Uterus (tissue), 4 donors: ENCODE data around the gene DCBLD2. TPM values are rescaled to one million over a fixed set of nuclear protein-coding genes. Genes with fewer than 3 reads are reported as not detected.
A peak's percentile ranks its signal among the peaks of the same experiment; 100 is the strongest.

Experiments used
- DNase-seq, 2 donors: peaks; one replicate each; pipeline ENCODE4 v3.0.0-alpha.2; 2019 to 2020
- H3K27ac ChIP-seq, 2 donors: fragments of 200-600 bp; sonication (generic); 1 replicate in 1 of 2; 2 replicates in 1 of 2; pipeline ENCODE4 v1.5.1; 2016 to 2018
- H3K27me3 ChIP-seq, 2 donors: fragments of 200-600 bp; sonication (generic); one replicate each; pipeline ENCODE4 v1.5.1; 2018 to 2019; ENCODE audit warnings: control low read depth in 1 of 2
- H3K36me3 ChIP-seq, 2 donors: fragments of 200-600 bp; sonication (generic); one replicate each; pipeline ENCODE4 v1.5.1; 2019; ENCODE audit warnings: control low read depth in 1 of 2
- H3K4me1 ChIP-seq, 2 donors: fragments of 200-600 bp; sonication (generic); one replicate each; pipeline ENCODE4 v1.5.1; 2018 to 2019; ENCODE audit warnings: control low read depth in 1 of 2
- H3K4me3 ChIP-seq, 2 donors: fragments of 200-600 bp; sonication (generic); 1 replicate in 1 of 2; 2 replicates in 1 of 2; pipeline ENCODE4 v1.5.1; 2018 to 2019; ENCODE audit warnings: mild to moderate bottlenecking in 1 of 2
- H3K9me3 ChIP-seq, 2 donors: fragments of 200-600 bp; sonication (generic); one replicate each; pipeline ENCODE4 v1.5.1; 2019; ENCODE audit warnings: control low read depth in 1 of 2
- POLR2A ChIP-seq, 2 donors: fragments of 450-650 bp; IDR thresholded peaks; one replicate each; pipeline ENCODE4 v1.6.1; 2016; ENCODE audit warnings: antibody characterized with exemption in 2 of 2, mild to moderate bottlenecking in 1 of 2, moderate library complexity in 1 of 2
- intact Hi-C: fragments of 100-400 bp; cut with DNase I; formaldehyde crosslinking; loops from one replicate; pipeline ENCODE4 v1.15.1; 2023; ENCODE audit warnings: low total_unique reads
- total RNA-seq, 4 donors: library from RNA; depleted of rRNA in 3 of 4; stranded (reverse); fragments of >200 nt in 3 of 4; gene quantifications; one replicate each; pipeline versions ENCODE4 v1.1.0 to v1.2.4, GENCODE V29; 2014 to 2023
- TF ChIP-seq, protein P1 (sequence below), 4 experiments: fragments of 200-600 bp in 2 of 4; fragments of 450-650 bp in 2 of 4; sonication (generic) in 2 of 4; IDR thresholded peaks; one replicate each; pipeline ENCODE4 v1.5.1; 2016 to 2019; ENCODE audit warnings: antibody characterized with exemption in 4 of 4, mild to moderate bottlenecking in 2 of 4, moderate library complexity in 1 of 4
- donor health status: DM: yes; HTN: yes; CAD: no.

DCBLD2 gene
- total RNA-seq, 4 donors from 2014 or later, result 27.4 to 60.1 (median 40.9) TPM

DNA sequence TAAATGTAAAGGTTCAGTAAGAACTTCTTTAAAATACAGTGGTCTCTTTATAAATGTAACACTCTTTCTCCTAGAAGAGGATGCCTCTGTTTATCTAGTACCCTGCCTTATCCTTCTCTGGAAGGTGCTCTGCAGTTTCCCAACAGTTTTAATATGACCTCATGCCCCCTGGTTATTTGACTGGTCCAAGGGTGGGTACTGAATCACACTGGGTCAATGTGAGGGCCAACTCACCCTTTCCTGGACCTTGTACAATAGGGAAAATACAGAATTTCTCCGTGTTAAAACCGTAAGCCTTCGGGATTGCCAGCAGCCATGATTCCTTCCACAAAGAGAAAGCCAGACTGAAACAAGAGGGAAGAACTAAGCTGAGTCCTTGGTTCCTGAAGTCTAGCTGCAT lies 9.2 kb downstream of the DCBLD2 start:
- Histone ChIP-seq H3K27me3 (no peaks in the 10 kb centered on the region), H3K27ac (no peak overlapping the region), H3K9me3 (no peaks in the 10 kb centered on the region), H3K36me3 (no peaks in the 10 kb centered on the region), H3K4me3 (no peak overlapping the region), H3K4me1 (peaks cover 0 to 4% of the 10 kb centered on the region in 2 donors)
- DNase-seq, result no peak
- intact Hi-C loops, result no loop called here
- TF ChIP-seq, protein P1, sequence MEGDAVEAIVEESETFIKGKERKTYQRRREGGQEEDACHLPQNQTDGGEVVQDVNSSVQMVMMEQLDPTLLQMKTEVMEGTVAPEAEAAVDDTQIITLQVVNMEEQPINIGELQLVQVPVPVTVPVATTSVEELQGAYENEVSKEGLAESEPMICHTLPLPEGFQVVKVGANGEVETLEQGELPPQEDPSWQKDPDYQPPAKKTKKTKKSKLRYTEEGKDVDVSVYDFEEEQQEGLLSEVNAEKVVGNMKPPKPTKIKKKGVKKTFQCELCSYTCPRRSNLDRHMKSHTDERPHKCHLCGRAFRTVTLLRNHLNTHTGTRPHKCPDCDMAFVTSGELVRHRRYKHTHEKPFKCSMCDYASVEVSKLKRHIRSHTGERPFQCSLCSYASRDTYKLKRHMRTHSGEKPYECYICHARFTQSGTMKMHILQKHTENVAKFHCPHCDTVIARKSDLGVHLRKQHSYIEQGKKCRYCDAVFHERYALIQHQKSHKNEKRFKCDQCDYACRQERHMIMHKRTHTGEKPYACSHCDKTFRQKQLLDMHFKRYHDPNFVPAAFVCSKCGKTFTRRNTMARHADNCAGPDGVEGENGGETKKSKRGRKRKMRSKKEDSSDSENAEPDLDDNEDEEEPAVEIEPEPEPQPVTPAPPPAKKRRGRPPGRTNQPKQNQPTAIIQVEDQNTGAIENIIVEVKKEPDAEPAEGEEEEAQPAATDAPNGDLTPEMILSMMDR (IDR thresholded peaks at IDR 0.05), result no peak
- no peak for TF ChIP-seq POLR2A (IDR thresholded peaks at IDR 0.05)

DNA sequence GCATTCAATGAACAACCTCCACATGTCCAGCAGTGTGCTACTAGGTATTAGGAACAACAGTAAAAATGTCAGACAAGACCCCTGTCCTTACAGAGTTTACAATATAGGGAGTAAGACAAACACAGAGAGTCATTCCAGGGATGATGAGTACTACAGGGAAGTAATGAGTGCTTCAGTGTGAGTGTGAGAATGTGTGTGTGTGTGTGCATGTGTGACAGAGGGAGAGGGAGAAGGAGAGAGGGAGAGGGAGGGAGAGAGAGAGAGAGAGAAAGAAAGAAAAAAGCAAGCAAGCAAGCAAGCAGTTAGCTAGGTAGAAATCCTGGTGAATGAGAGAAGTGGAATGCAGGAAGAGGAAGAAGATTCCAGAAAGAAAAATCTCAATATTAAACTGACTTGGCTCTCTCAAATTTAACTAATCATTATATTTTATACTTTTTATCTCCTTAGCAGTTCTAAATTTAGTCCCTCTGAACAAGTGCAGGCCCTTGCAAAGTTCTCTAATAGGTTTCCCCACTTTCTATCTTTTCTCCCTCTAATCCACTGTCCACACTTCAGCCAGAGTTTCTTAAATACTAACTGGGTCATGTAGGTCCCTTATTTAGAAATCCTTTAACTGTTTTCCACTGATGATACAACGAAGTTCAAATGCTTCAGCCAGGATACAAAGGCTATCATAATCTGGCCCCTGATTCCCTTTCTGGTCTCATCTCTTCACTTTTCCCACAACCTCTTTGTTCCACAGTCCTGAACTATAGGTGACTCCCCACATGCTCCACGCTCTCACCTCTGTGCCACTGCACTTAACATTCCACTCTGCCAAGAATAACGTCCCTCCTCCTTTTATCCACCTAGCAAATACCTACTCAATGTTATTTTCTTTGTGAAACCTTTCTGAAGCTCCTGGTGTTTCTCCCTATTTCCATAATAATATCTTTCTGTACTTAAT lies 10.3 kb downstream of the DCBLD2 start:
- Histone ChIP-seq H3K36me3 (no peaks in the 10 kb centered on the region), H3K4me3 (no peak overlapping the region), H3K27me3 (no peaks in the 10 kb centered on the region), H3K4me1 (peaks cover 0 to 8% of the 10 kb centered on the region in 2 donors), H3K9me3 (no peaks in the 10 kb centered on the region), H3K27ac (no peak overlapping the region)
- DNase-seq, result no peak
- TF ChIP-seq, protein P1 (IDR thresholded peaks at IDR 0.05), result no peak
- no peak for TF ChIP-seq POLR2A (IDR thresholded peaks at IDR 0.05)
- intact Hi-C loops, result no loop called here

DNA sequence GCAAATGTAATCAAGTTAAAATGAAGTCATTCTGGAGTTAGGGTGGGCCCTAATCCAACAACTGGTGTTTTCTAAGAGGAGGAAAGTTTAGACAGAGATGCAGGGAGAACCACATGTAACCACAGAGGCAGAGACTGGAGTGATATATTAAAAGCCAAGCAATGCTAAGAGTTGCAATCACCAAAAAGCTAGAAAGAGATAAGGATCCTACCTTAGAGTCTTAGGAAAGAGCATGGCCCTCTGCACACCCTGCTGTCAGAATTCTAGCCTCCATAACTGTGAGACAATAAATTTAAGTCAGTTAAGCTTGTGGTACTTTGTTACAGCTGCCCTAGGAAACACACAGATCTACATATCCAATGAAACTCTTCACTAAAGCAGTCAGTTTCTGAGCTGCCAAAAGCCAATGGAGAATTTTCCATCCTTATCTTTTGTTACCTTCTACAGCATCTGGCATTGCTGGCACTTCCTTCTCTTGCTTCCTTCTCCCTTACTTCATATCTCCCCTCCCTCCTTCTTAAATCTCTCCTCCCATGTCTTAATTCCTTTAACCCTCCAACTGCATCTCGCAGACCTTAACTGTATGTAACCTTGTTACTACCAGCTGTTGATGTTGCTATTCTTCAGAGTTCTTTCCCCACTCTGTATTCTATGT lies 11.2 kb downstream of the DCBLD2 start:
- peak overlapping the region in 1 of 2 donors; percentile 2 for H3K27ac ChIP-seq
- H3K36me3 ChIP-seq, result no peaks in the 10 kb centered on the region
- H3K4me1 ChIP-seq, result peaks cover 0 to 17% of the 10 kb centered on the region in 2 donors
- no peak for DNase-seq
- intact Hi-C loops, result no loop called here
- TF ChIP-seq, protein P1 (IDR thresholded peaks at IDR 0.05), result no peak
- TF ChIP-seq POLR2A (IDR thresholded peaks at IDR 0.05), result no peak
- no peaks in the 10 kb centered on the region for H3K9me3 ChIP-seq
- no peaks in the 10 kb centered on the region for H3K27me3 ChIP-seq
- H3K4me3 ChIP-seq, result no peak overlapping the region

DNA sequence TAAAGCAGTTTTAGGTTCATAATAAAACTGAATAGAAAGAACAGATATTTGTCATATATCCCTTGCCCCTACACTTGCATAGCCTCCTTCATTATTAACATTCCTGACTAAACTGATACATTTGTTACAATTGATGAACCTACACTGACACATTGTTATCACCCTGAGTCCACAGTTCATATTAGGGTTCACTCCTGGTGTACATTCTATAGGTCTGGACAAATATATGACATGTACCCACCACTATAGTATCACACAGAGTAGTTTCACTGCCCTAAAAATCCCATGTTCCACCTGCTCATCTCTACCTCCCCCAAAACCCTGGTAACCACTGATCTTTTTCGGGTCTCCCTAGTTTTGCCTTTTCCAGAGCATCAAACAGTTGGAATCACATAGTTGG lies 13.8 kb downstream of the DCBLD2 start:
- intact Hi-C loops, result no loop called here
- TF ChIP-seq, protein P1 (IDR thresholded peaks at IDR 0.05), result no peak
- H3K9me3 ChIP-seq, result no peaks in the 10 kb centered on the region
- no peaks in the 10 kb centered on the region for H3K27me3 ChIP-seq
- no peak for DNase-seq
- no peak overlapping the region for H3K4me3 ChIP-seq
- no peaks in the 10 kb centered on the region for H3K36me3 ChIP-seq
- no peak overlapping the region for H3K27ac ChIP-seq
- peaks cover 0 to 19% of the 10 kb centered on the region in 2 donors for H3K4me1 ChIP-seq

DNA sequence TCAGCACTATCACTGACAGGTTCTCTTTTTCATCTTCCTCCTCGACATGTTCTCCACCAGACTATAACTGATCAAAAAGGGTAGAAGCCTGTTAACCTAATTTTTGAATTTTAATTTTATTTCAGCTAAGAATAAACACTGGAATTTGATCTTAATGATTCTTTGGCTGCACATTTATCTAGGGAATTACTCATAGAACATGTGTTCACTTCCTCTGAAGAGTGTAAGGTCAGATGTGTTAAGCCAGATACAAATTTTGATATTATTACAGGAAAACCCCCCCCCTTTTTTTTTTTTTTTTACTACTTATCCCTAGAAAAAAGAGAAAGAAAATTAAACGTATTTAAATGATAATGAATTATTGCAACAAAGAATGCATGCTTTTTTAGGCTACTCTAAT lies 15.0 kb downstream of the DCBLD2 start:
- intact Hi-C loops, result no loop called here
- no peak for TF ChIP-seq POLR2A (IDR thresholded peaks at IDR 0.05)
- TF ChIP-seq, protein P1 (IDR thresholded peaks at IDR 0.05), result no peak

More for the DNA sequence above, 15.0 kb downstream of the DCBLD2 start:
- no peak overlapping the region for H3K4me3 ChIP-seq
- peaks cover 0 to 19% of the 10 kb centered on the region in 2 donors for H3K4me1 ChIP-seq
- H3K9me3 ChIP-seq, result no peaks in the 10 kb centered on the region
- H3K36me3 ChIP-seq, result no peaks in the 10 kb centered on the region
- H3K27ac ChIP-seq, result peak overlapping the region in 1 of 2 donors; percentile 22
- H3K27me3 ChIP-seq, result no peaks in the 10 kb centered on the region
- no peak for DNase-seq
